GM12878 (cell line): ENCODE measurements around the gene GPBAR1. TPM values are rescaled to one million over a fixed set of nuclear protein-coding genes. Genes with fewer than 3 reads are reported as not detected.

Source experiments
- ATAC-seq: fragments of 200-7000 bp; cut with Tn5 transposase; 3 replicates; pipeline ENCODE4 v1.9.1; 2020; ENCODE audit warnings: mild to moderate bottlenecking, moderate library complexity
- BruUV-seq: library from RNA; stranded (reverse); fragments of 400-500 nt; replicated peaks from 2 replicates; lab custom pipeline; 2021; lab: Mats Ljungman, UMichigan
- CTCF ChIA-PET: fragments of 300-600 bp; sonication (Branson Sonifier 250); formaldehyde crosslinking; extraction: SDS; loops from one replicate; lab custom pipeline; 2021; ENCODE audit warnings: inconsistent platforms; lab: Yijun Ruan, JAX
- POLR2A ChIA-PET: fragments of 350-600 bp; formaldehyde crosslinking; extraction: SDS; loops from one replicate; lab custom pipeline; 2021; ENCODE audit warnings: inconsistent platforms; lab: Charles Lee
- RAD21 ChIA-PET: fragments of 300-600 bp; sonication (Branson Sonifier 250); formaldehyde crosslinking; loops from one replicate; lab custom pipeline; 2023; ENCODE audit warnings: antibody characterized with exemption; ENCODE audit not compliant: unreplicated experiment; lab: Charles Lee
- SMC1A ChIA-PET: fragments of 300-600 bp; sonication (Branson Sonifier 250); formaldehyde crosslinking; loops from one replicate; lab custom pipeline; 2023; ENCODE audit not compliant: unreplicated experiment, uncharacterized antibody; lab: Charles Lee
- DNase-seq: peaks from one replicate; pipeline ENCODE4 v3.0.0-alpha.2; 2011; ENCODE audit warnings: low read depth, low spot score
- FAIRE-seq: peaks from 3 replicates; lab custom pipeline; 2011; peaks lifted over from hg19 to GRCh38; lab: Jason Lieb, UNC
- H2AFZ ChIP-seq: 2 replicates; pipeline ENCODE4 v1.6.0; 2011; ENCODE audit warnings: low read depth, low read length, control low read depth; ENCODE audit not compliant: control insufficient read depth
- H3K27ac ChIP-seq: 2 replicates; pipeline ENCODE4 v1.5.1; 2011; ENCODE audit warnings: control low read depth; ENCODE audit not compliant: control insufficient read depth, insufficient read depth
- H3K27me3 ChIP-seq, 2 experiments: replicated peaks in 1 of 2; 2 replicates each; pipeline versions ENCODE4 v1.6.0 to v1.6.1; 2011; ENCODE audit warnings: low read length in 1 of 2; ENCODE audit not compliant: control insufficient read depth in 2 of 2, insufficient read depth in 2 of 2
- H3K36me3 ChIP-seq, 2 experiments: 2 replicates each; pipeline ENCODE4 v1.5.1; 2011; ENCODE audit warnings: low read length in 1 of 2; ENCODE audit not compliant: control insufficient read depth in 2 of 2, insufficient read depth in 2 of 2
- H3K4me1 ChIP-seq: 2 replicates; pipeline ENCODE4 v1.6.1; 2011; ENCODE audit warnings: mild to moderate bottlenecking, low read length, moderate library complexity, mixed read lengths; ENCODE audit not compliant: control insufficient read depth, insufficient read depth
- H3K4me2 ChIP-seq: 2 replicates; pipeline ENCODE4 v1.6.0; 2011; ENCODE audit warnings: control low read depth; ENCODE audit not compliant: control insufficient read depth, insufficient read depth
- H3K4me3 ChIP-seq: fragments of 200-600 bp; sonication (generic); 2 replicates; pipeline ENCODE4 v1.5.1; 2016
- H3K79me2 ChIP-seq: 2 replicates; pipeline ENCODE4 v1.6.0; 2011; ENCODE audit warnings: low read length; ENCODE audit not compliant: control insufficient read depth, insufficient read depth
- H3K9ac ChIP-seq: 2 replicates; pipeline ENCODE4 v1.8.0; 2011; ENCODE audit warnings: low read length, control low read depth, mixed read lengths; ENCODE audit not compliant: control insufficient read depth, insufficient read depth
- H3K9me3 ChIP-seq: replicated peaks from 3 replicates; pipeline ENCODE4 v1.5.1; 2011; ENCODE audit warnings: mild to moderate bottlenecking, low read length; ENCODE audit not compliant: control insufficient read depth, insufficient read depth
- H4K20me1 ChIP-seq: 2 replicates; pipeline ENCODE4 v1.6.0; 2011; ENCODE audit not compliant: control insufficient read depth, insufficient read depth
- BHLHE40 ChIP-seq, 2 experiments: fragments of 450-650 bp in 1 of 2; IDR thresholded peaks; 2 replicates each; pipeline ENCODE4 v1.6.1; 2011 to 2017; ENCODE audit warnings: low read depth in 2 of 2, borderline replicate concordance in 1 of 2, improper control_type of control experiment in 1 of 2, low read length in 1 of 2, mild to moderate bottlenecking in 1 of 2
- CREM ChIP-seq: IDR thresholded peaks from 2 replicates; pipeline ENCODE4 v1.6.1; 2014; ENCODE audit warnings: antibody characterized with exemption, low read depth
- ETV6 ChIP-seq, 2 experiments: fragments of 450-650 bp in 1 of 2; IDR thresholded peaks in 1 of 2; conservative IDR thresholded peaks in 1 of 2; 2 replicates each; pipeline ENCODE4 v1.6.1; 2014; ENCODE audit warnings: antibody characterized with exemption in 1 of 2, borderline replicate concordance in 1 of 2, low read depth in 1 of 2, mild to moderate bottlenecking in 1 of 2, moderate library complexity in 1 of 2
- HDAC2 ChIP-seq: fragments of 200-600 bp; sonication (generic); IDR thresholded peaks from 2 replicates; pipeline ENCODE4 v1.6.1; 2017
- KDM1A ChIP-seq: fragments of 200-600 bp; sonication (generic); IDR thresholded peaks from 2 replicates; pipeline ENCODE4 v1.6.1; 2016; ENCODE audit warnings: borderline replicate concordance
- MXI1 ChIP-seq: fragments of 150-350 bp; IDR thresholded peaks from 2 replicates; pipeline ENCODE4 v1.6.1; 2011; ENCODE audit warnings: low read depth, mild to moderate bottlenecking, inconsistent platforms, low read length, improper control_type of control experiment
- TAF1 ChIP-seq: IDR thresholded peaks from 2 replicates; pipeline ENCODE4 v1.6.1; 2011; ENCODE audit warnings: mild to moderate bottlenecking, low read depth, low read length, borderline replicate concordance
- TBL1XR1 ChIP-seq: IDR thresholded peaks from 2 replicates; pipeline ENCODE4 v1.6.1; 2012; ENCODE audit warnings: low read depth, low read length, improper control_type of control experiment
- ZZZ3 ChIP-seq: IDR thresholded peaks from 2 replicates; pipeline ENCODE4 v1.6.1; 2011; ENCODE audit warnings: low read depth; ENCODE audit not compliant: control insufficient read depth, insufficient read length
- WGBS: methylation state at CpG from one replicate; pipeline ENCODE4 v1.1.6; 2016; ENCODE audit warnings: low lambda C conversion rate; ENCODE audit not compliant: insufficient replicate concordance, insufficient coverage; ENCODE audit errors: missing lambda C conversion rate; 5-methylcytosine and 5-hydroxymethylcytosine counted together
- in situ Hi-C: fragments of 300-500 bp; cut with MboI; formaldehyde crosslinking; loops from 9 replicates; pipeline ENCODE4 v1.14.3; 2018; ENCODE audit warnings: mixed read lengths
- intact Hi-C: fragments of 100-400 bp; cut with micrococcal nuclease; formaldehyde crosslinking; loops from one replicate; pipeline ENCODE4 v1.14.2; 2022; ENCODE audit not compliant: unreplicated experiment
- polyA plus RNA-seq, 11 experiments: library from polyadenylated mRNA; depleted of rRNA in 4 of 11; unstranded in 6 of 11; stranded (reverse) in 5 of 11; fragments of >200 nt; fragmentation: Nextera tagmentation in 4 of 11; fragmentation: Illumina TruSeq in 1 of 11; extraction: Ambion mirVana in 4 of 11; extraction: Trizol in 1 of 11; gene quantifications; 1 replicate in 1 of 11; 2 replicates in 10 of 11; pipeline versions ENCODE4 v1.2.1 to v1.2.3, GENCODE V29; 2011 to 2016; ENCODE audit warnings: inconsistent platforms in 2 of 11, missing spikeins in 2 of 11, low read depth in 1 of 11
- total RNA-seq, 4 experiments: library from RNA; depleted of rRNA in 3 of 4; stranded (reverse); fragments of >200 nt in 3 of 4; fragmentation: Illumina TruSeq in 1 of 4; extraction: Trizol in 1 of 4; gene quantifications; 2 replicates each; pipeline versions ENCODE4 v1.2.1 to v1.2.3, GENCODE V29; 2013 to 2021
- TF ChIP-seq, protein P1 (sequence below): IDR thresholded peaks from 2 replicates; pipeline ENCODE4 v1.6.1; 2011; ENCODE audit warnings: borderline replicate concordance, low read depth, mild to moderate bottlenecking, moderate library complexity, low read length; ENCODE audit not compliant: insufficient read depth, poor library complexity, severe bottlenecking
- TF ChIP-seq, protein P2 (sequence below): fragments of 150-350 bp; IDR thresholded peaks from 2 replicates; pipeline ENCODE4 v1.6.1; 2014; ENCODE audit warnings: mild to moderate bottlenecking, low read depth, low read length
- TF ChIP-seq, protein P3 (sequence below): fragments of 450-650 bp; IDR thresholded peaks from 2 replicates; pipeline ENCODE4 v1.6.1; 2017; ENCODE audit warnings: mild to moderate bottlenecking, low read depth, inconsistent platforms; ENCODE audit not compliant: poor library complexity, severe bottlenecking
- TF ChIP-seq, protein P4 (sequence below): fragments of 150-350 bp; IDR thresholded peaks from 2 replicates; pipeline ENCODE4 v1.6.1; 2016; ENCODE audit warnings: low read depth, low read length

Gene GPBAR1
- total and polyA plus RNA-seq, 10 of the 15 experiments (the other 5 are each of a cell fraction or from before 2014, with no cell fraction given) = 0.03 to 0.36 (median 0.11) TPM; not detected in 3

DNA sequence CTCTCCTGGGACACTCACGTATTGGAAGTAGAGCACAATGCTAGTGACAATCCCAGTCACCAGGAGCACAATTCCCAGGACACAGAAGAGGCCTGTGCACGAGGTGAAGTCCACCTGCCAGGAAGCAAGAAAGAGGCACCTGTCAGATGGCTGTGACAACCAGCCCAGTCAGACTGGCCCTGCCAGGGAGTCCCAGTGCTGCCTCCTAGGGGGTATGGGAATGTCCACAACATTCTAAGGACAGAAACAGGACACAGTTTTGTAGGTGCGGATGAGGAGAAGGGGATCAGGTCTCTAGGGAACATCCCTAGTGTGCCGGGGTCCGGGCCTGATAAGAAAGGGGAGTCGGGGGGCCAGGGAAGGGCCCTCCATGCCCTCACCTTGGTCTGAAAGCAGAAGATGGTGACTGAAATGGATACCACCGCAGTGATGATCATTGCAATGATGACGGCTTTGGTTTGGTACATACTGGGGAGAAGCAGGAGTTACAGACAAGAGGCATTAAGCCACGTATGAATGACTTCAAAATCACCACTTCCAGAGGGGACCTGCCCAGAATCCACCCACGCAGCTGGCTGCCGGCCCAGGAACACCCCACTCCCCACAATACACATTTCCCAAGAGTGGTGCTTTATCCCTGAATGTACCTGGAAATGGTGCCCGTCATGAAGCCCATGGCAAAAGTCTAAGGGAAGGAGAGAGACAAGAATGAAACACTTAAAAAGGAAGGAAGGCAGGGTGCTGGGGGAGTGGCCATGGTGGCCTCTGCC, 16.4 kb downstream of the GPBAR1 start:
- SMC1A ChIA-PET = interaction anchor here (0.5 to 7.6 kb wide), 2 partner anchors 11 to 99 kb away, joined by 3 to 194 read pairs; partner anchors contain the start of gene TMBIM1
- Histone ChIP-seq H3K36me3 (peaks cover 28 to 30% of the 10 kb centered on the region in 2 experiments), H2AFZ (no peak overlapping the region), H3K27ac (no peak overlapping the region), H3K27me3 (no peaks in the 10 kb centered on the region), H4K20me1 (no peaks in the 10 kb centered on the region), H3K4me3 (no peak overlapping the region), H3K9ac (no peak overlapping the region), H3K9me3 (no peaks in the 10 kb centered on the region), H3K4me1 (peaks cover 4% of the 10 kb centered on the region; the same call in 1 of the 2 replicates), H3K79me2 (no peaks in the 10 kb centered on the region; the same call in 1 of the 2 replicates), H3K4me2 (no peak overlapping the region)
- no peak for DNase-seq
- ATAC-seq = no peak
- POLR2A ChIA-PET = no interaction called here
- no TSS peak for BruUV-seq
- intact Hi-C loops = no loop called here
- TF ChIP-seq KDM1A = no peak
- TF ChIP-seq ETV6 (conservative IDR thresholded peaks at IDR 0.05 in 1 of 2, IDR thresholded peaks at IDR 0.05 in 1 of 2; ENCODE audit: borderline replicate concordance in 1 of 2, low read depth in 1 of 2) = no peak
- no peak for TF ChIP-seq BHLHE40 (IDR thresholded peaks at IDR 0.05; ENCODE audit: borderline replicate concordance in 1 of 2, low read depth in 2 of 2, low read length in 1 of 2)
- TF ChIP-seq, protein P1, sequence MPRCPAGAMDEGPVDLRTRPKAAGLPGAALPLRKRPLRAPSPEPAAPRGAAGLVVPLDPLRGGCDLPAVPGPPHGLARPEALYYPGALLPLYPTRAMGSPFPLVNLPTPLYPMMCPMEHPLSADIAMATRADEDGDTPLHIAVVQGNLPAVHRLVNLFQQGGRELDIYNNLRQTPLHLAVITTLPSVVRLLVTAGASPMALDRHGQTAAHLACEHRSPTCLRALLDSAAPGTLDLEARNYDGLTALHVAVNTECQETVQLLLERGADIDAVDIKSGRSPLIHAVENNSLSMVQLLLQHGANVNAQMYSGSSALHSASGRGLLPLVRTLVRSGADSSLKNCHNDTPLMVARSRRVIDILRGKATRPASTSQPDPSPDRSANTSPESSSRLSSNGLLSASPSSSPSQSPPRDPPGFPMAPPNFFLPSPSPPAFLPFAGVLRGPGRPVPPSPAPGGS = no peak
- TF ChIP-seq TBL1XR1 = no peak
- TF ChIP-seq HDAC2 = no peak
- TF ChIP-seq, protein P2, sequence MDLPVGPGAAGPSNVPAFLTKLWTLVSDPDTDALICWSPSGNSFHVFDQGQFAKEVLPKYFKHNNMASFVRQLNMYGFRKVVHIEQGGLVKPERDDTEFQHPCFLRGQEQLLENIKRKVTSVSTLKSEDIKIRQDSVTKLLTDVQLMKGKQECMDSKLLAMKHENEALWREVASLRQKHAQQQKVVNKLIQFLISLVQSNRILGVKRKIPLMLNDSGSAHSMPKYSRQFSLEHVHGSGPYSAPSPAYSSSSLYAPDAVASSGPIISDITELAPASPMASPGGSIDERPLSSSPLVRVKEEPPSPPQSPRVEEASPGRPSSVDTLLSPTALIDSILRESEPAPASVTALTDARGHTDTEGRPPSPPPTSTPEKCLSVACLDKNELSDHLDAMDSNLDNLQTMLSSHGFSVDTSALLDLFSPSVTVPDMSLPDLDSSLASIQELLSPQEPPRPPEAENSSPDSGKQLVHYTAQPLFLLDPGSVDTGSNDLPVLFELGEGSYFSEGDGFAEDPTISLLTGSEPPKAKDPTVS = no peak
- no peak for TF ChIP-seq TAF1
- TF ChIP-seq, protein P3, sequence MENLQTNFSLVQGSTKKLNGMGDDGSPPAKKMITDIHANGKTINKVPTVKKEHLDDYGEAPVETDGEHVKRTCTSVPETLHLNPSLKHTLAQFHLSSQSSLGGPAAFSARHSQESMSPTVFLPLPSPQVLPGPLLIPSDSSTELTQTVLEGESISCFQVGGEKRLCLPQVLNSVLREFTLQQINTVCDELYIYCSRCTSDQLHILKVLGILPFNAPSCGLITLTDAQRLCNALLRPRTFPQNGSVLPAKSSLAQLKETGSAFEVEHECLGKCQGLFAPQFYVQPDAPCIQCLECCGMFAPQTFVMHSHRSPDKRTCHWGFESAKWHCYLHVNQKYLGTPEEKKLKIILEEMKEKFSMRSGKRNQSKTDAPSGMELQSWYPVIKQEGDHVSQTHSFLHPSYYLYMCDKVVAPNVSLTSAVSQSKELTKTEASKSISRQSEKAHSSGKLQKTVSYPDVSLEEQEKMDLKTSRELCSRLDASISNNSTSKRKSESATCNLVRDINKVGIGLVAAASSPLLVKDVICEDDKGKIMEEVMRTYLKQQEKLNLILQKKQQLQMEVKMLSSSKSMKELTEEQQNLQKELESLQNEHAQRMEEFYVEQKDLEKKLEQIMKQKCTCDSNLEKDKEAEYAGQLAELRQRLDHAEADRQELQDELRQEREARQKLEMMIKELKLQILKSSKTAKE = no peak
- TF ChIP-seq, protein P4, sequence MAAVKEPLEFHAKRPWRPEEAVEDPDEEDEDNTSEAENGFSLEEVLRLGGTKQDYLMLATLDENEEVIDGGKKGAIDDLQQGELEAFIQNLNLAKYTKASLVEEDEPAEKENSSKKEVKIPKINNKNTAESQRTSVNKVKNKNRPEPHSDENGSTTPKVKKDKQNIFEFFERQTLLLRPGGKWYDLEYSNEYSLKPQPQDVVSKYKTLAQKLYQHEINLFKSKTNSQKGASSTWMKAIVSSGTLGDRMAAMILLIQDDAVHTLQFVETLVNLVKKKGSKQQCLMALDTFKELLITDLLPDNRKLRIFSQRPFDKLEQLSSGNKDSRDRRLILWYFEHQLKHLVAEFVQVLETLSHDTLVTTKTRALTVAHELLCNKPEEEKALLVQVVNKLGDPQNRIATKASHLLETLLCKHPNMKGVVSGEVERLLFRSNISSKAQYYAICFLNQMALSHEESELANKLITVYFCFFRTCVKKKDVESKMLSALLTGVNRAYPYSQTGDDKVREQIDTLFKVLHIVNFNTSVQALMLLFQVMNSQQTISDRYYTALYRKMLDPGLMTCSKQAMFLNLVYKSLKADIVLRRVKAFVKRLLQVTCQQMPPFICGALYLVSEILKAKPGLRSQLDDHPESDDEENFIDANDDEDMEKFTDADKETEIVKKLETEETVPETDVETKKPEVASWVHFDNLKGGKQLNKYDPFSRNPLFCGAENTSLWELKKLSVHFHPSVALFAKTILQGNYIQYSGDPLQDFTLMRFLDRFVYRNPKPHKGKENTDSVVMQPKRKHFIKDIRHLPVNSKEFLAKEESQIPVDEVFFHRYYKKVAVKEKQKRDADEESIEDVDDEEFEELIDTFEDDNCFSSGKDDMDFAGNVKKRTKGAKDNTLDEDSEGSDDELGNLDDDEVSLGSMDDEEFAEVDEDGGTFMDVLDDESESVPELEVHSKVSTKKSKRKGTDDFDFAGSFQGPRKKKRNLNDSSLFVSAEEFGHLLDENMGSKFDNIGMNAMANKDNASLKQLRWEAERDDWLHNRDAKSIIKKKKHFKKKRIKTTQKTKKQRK = no peak
- no peak for TF ChIP-seq ZZZ3
- no peak for TF ChIP-seq MXI1
- TF ChIP-seq CREM = no peak
- in situ Hi-C loops = loop anchor here (25.0 kb wide), 1 partner anchor 110 kb away; the partner anchor contains the start of genes CTDSP1 and SLC11A1
- 82% methylated on average over 11 of the region's 12 CpGs for WGBS
- no peak for FAIRE-seq
- CTCF ChIA-PET = interaction anchor here (1.0 kb wide), 1 partner anchor 11 kb away, joined by 4 read pairs; no protein-coding TSS in a partner anchor
- RAD21 ChIA-PET = interaction anchor here (1.4 to 7.3 kb wide), 2 partner anchors 8 to 18 kb away, joined by 3 to 141 read pairs; no protein-coding TSS in a partner anchor
